Measurements from ENCODE around the gene RABGEF1.

DNA sequence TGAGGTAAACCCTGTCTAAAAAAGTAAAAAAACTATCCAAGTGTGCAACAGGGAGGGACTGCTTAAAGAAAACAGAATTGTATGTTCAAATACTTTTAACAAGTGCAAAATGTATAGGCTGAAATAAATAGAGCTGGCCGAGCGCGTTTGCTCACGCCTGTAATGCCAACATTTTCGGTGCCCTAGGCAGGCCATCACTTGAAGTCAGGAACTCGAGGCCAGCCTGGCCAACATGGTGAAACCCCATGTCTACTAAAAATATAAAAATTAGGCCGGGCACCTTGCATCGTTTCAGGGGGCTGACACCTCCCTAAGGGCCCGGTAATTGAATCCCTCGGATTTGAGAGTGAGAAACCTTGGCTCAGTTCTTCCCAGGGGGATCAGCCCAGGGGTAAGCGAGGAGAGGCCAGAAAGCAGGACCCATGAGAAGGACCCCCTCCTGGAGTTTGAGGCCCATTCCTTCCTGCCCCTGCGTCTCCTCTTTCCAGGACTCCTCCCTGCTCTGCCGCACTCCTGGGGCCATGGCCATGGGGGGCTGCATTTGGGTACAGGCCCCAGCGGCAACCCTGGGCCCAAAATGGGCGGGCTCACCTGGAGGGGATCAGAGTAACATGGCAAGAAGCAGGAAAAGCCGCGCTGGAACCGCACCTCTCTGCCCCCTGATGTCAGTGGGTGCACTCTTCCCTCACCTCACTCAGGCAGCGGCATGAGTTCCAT lies 105.0 kb downstream of the RABGEF1 start:
- TF ChIP-seq POLR2A (IDR thresholded peaks at IDR 0.05; ENCODE audit: low read length) = no peak
- TF ChIP-seq GATA1 (IDR thresholded peaks at IDR 0.05; ENCODE audit: low read depth, low read length) = no peak
